ENCODE data around the gene STYX. TPM values are rescaled to one million over a fixed set of nuclear protein-coding genes. Genes with fewer than 3 reads are reported as not detected.

Gene STYX
- polyA plus RNA-seq, 1 of the 3 experiments (the other 2 are of a cell fraction): 3.5 TPM

DNA sequence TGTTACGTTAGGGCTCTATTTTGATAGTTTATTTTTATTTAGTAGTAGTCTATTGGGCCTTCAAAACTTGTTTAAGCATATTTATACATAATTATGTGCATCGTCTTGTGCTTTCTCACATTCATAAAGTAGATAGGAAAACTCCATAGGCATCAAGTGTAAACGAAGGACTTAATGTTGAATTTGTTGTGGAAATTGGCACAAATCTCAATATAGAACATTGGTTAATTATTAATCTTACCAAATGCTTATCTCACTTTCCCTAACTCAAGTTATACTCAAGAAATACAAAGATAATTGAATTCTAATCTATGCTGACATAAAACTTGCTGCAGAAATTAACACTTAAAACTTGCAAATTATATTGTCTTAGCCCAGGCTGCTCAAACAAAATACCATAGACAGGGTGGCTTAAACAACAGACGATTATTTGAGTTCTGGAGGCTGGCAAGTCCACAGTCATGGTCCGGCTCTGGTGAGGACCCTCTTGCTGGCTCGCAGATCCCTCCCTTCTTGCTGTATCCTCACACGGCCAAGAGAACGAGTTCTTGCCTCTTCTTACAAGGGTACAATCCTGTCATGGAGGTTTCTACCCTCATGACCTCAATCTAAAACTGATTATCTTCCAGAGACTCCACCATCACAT is 18.8 kb downstream of the STYX start:
- 97% methylated on average over 8 of the region's 8 CpGs for WGBS (ENCODE audit: low lambda C conversion rate)
- Histone ChIP-seq H3F3A (replicated peaks; ENCODE audit: insufficient read depth) (peaks cover 11% of the 10 kb centered on the region), H3K79me2 (ENCODE audit: insufficient read depth) (peaks cover 13% of the 10 kb centered on the region; the same call in 1 of the 2 replicates), H3K4me3 (ENCODE audit: low read depth in 2 of 2, low read length in 1 of 2) (no peak overlapping the region), H3K4me1 (ENCODE audit: control insufficient read depth in 1 of 2, insufficient read depth in 2 of 2, low read depth in 1 of 2, low read length in 1 of 2) (no peaks in the 10 kb centered on the region), H3K27ac (ENCODE audit: low read depth in 2 of 2, low read length in 1 of 2) (no peak overlapping the region), H3K9me3 (no peaks in the 10 kb centered on the region), H3K9ac (no peak overlapping the region), H3K4me2 (no peak overlapping the region), H3K9me2 (no peaks in the 10 kb centered on the region), H4K20me1 (ENCODE audit: insufficient read depth) (no peaks in the 10 kb centered on the region), H3K27me3 (ENCODE audit: insufficient read depth) (no peaks in the 10 kb centered on the region), H2AFZ (ENCODE audit: low read depth) (no peak overlapping the region), H3K36me3 (replicated peaks in 1 of 2; ENCODE audit: control insufficient read depth in 1 of 2, insufficient read depth in 2 of 2, low read length in 1 of 2) (peaks cover 34 to 54% of the 10 kb centered on the region in 2 experiments)
- CTCF ChIA-PET: no interaction called here
- no peak for DNase-seq
- POLR2A ChIA-PET: no interaction called here
- TF ChIP-seq, protein P1, sequence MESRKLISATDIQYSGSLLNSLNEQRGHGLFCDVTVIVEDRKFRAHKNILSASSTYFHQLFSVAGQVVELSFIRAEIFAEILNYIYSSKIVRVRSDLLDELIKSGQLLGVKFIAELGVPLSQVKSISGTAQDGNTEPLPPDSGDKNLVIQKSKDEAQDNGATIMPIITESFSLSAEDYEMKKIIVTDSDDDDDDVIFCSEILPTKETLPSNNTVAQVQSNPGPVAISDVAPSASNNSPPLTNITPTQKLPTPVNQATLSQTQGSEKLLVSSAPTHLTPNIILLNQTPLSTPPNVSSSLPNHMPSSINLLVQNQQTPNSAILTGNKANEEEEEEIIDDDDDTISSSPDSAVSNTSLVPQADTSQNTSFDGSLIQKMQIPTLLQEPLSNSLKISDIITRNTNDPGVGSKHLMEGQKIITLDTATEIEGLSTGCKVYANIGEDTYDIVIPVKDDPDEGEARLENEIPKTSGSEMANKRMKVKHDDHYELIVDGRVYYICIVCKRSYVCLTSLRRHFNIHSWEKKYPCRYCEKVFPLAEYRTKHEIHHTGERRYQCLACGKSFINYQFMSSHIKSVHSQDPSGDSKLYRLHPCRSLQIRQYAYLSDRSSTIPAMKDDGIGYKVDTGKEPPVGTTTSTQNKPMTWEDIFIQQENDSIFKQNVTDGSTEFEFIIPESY (IDR thresholded peaks at IDR 0.05; ENCODE audit: borderline replicate concordance, low read depth): no peak
- TF ChIP-seq RFX5 (IDR thresholded peaks at IDR 0.05; ENCODE audit: low read length) (no peak), JUND (IDR thresholded peaks at IDR 0.05) (no peak), GATA2 (CRISPR knock-in tag; IDR thresholded peaks at IDR 0.05) (no peak), FOXJ3 (CRISPR knock-in tag; IDR thresholded peaks at IDR 0.05) (no peak), FOXM1 (IDR thresholded peaks at IDR 0.05; ENCODE audit: low read depth) (no peak), FOSL2 (IDR thresholded peaks at IDR 0.05; ENCODE audit: borderline replicate concordance, low read depth) (no peak), SIN3A (IDR thresholded peaks at IDR 0.05; ENCODE audit: borderline replicate concordance, low read depth, low read length) (no peak), GABPA (IDR thresholded peaks at IDR 0.05; ENCODE audit: low read depth) (no peak), CHD2 (IDR thresholded peaks at IDR 0.05; ENCODE audit: low read length, partially characterized antibody) (no peak), NFIC (IDR thresholded peaks at IDR 0.05; ENCODE audit: borderline replicate concordance) (no peak), EZH2phosphoT487 (IDR thresholded peaks at IDR 0.05; ENCODE audit: borderline replicate concordance, low read depth) (no peak), TCF12 (IDR thresholded peaks at IDR 0.05) (no peak)
- TF ChIP-seq, protein P2, sequence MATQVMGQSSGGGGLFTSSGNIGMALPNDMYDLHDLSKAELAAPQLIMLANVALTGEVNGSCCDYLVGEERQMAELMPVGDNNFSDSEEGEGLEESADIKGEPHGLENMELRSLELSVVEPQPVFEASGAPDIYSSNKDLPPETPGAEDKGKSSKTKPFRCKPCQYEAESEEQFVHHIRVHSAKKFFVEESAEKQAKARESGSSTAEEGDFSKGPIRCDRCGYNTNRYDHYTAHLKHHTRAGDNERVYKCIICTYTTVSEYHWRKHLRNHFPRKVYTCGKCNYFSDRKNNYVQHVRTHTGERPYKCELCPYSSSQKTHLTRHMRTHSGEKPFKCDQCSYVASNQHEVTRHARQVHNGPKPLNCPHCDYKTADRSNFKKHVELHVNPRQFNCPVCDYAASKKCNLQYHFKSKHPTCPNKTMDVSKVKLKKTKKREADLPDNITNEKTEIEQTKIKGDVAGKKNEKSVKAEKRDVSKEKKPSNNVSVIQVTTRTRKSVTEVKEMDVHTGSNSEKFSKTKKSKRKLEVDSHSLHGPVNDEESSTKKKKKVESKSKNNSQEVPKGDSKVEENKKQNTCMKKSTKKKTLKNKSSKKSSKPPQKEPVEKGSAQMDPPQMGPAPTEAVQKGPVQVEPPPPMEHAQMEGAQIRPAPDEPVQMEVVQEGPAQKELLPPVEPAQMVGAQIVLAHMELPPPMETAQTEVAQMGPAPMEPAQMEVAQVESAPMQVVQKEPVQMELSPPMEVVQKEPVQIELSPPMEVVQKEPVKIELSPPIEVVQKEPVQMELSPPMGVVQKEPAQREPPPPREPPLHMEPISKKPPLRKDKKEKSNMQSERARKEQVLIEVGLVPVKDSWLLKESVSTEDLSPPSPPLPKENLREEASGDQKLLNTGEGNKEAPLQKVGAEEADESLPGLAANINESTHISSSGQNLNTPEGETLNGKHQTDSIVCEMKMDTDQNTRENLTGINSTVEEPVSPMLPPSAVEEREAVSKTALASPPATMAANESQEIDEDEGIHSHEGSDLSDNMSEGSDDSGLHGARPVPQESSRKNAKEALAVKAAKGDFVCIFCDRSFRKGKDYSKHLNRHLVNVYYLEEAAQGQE (IDR thresholded peaks at IDR 0.05; ENCODE audit: low read depth, low read length): no peak
- TF ChIP-seq, protein P3, sequence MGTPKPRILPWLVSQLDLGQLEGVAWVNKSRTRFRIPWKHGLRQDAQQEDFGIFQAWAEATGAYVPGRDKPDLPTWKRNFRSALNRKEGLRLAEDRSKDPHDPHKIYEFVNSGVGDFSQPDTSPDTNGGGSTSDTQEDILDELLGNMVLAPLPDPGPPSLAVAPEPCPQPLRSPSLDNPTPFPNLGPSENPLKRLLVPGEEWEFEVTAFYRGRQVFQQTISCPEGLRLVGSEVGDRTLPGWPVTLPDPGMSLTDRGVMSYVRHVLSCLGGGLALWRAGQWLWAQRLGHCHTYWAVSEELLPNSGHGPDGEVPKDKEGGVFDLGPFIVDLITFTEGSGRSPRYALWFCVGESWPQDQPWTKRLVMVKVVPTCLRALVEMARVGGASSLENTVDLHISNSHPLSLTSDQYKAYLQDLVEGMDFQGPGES (IDR thresholded peaks at IDR 0.05; ENCODE audit: low read depth, low read length): no peak

Measured in SK-N-SH (cell line).